Measurements from ENCODE around the gene C10orf120.

DNA sequence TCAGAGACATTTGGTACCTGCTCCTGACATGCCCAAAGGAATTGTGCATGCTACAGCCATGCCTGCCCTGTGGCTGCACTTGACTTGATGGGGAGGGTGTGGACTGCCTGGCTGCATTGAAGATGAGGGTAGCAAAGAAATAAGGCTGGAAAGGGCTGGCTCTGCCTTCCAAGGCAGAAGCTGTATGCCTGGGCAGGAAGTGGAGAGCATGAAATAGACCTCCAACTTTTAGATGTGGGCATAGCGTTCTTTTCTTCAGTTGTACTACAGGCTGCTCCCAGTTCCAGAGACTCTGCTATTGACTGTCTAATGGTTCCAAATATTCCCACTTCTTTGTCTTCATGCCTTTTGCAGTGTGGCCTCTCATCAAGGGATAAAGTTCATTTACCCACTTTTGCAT, 3.0 kb downstream of the C10orf120 start:
- no peak for TF ChIP-seq POLR2AphosphoS5 (IDR thresholded peaks at IDR 0.05; ENCODE audit: insufficient read depth, low read depth, low read length)
- TF ChIP-seq CTCF (IDR thresholded peaks at IDR 0.05; ENCODE audit: extremely low read depth in 1 of 2, insufficient read depth in 1 of 2, low read depth in 1 of 2, low read length in 2 of 2) = no peak
- TF ChIP-seq FOS (IDR thresholded peaks at IDR 0.05; ENCODE audit: borderline replicate concordance, insufficient read depth, low read length) = no peak
